ENCODE data around the gene CDH5. TPM values are rescaled to one million over a fixed set of nuclear protein-coding genes. Genes with fewer than 3 reads are reported as not detected.

CDH5 gene
- total and polyA plus RNA-seq, 2 of the 4 experiments (the other 2 are of a cell fraction), result not detected

DNA sequence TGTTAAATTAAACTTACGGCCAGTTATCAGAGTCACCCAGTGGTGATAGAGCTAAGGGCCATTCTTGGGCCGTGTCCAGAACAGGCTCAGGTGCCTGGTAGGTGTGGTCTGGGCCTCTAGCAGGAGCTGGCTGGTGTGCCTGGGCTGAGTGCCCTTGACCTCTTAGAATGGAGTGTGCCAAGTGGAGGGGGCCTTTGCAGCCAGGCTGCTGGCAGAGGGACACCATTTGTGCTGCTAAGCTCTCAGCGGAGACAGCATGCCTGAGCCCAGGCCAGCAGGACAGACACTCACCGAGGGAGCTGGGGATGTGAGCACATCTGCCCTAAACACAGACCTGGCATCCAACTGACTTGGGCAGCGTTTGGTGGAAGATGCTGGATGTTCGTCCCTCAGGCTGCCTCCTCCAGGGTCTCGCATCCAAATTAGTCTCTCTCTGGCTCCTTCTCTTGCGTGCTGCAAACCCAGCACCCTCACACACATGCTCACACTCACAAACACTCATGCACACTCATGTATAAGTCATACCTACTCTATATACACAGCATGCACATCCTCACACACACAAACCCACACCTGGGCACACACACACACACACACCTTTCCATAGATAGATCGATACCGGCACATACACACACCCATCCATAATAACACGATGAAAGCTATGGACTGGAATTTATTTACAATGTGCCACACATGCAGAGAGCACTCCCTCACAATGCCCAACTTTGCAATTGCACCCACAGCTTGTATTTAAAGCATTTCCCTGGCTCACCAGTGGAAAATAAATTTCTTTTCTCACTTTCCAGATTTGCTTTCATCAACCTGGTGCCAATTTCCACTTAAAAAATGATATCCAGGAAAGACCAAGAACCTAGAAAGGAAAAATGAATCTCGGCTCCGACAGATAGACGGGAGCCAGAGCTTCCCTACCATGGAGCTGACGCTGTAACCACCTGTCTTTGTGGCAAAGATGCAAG is 33.6 kb upstream of the CDH5 start:
- dilution Hi-C loops (cut with HindIII; ENCODE audit: low sequenced_read_pairs, unreplicated experiment) (no loop called here), in situ Hi-C loops (cut with MboI; ENCODE audit: low sequenced_read_pairs) (no loop called here), intact Hi-C loops (cut with micrococcal nuclease) (no loop called here)
- Histone ChIP-seq H3K27ac (ENCODE audit: insufficient read depth, low read length) (no peak overlapping the region), H3K4me2 (ENCODE audit: low read depth, low read length) (no peak overlapping the region), H4K5ac (ENCODE audit: low read depth, low read length) (no peak overlapping the region), H3K9me1 (ENCODE audit: insufficient read depth, low read length) (no peaks in the 10 kb centered on the region), H3K23ac (ENCODE audit: low read depth, low read length) (no peak overlapping the region), H2BK15ac (ENCODE audit: low read depth, low read length) (no peak overlapping the region), H3K4me3 (ENCODE audit: insufficient read depth, low read depth, low read length) (no peak overlapping the region), H3K79me1 (ENCODE audit: low read depth in 1 of 2, low read length in 2 of 2) (no peaks in the 10 kb centered on the region), H3K36me3 (ENCODE audit: control insufficient read depth, insufficient read depth, low read length) (no peaks in the 10 kb centered on the region), H2AK5ac (ENCODE audit: low read depth, low read length) (no peak overlapping the region), H4K8ac (ENCODE audit: low read depth in 2 of 2, low read length in 2 of 2) (no peak overlapping the region), H4K91ac (ENCODE audit: insufficient read depth, low read depth, low read length) (no peak overlapping the region), H2BK5ac (ENCODE audit: low read depth, low read length, poor library complexity, severe bottlenecking) (no peak overlapping the region), H3K9ac (ENCODE audit: low read depth, low read length) (no peak overlapping the region), H3K56ac (ENCODE audit: extremely low read depth, insufficient read depth, low read length) (no peak overlapping the region), H3K14ac (replicated peaks; ENCODE audit: low read depth, low read length) (no peak overlapping the region), H3K27me3 (ENCODE audit: control insufficient read depth, insufficient read depth, low read length) (peaks cover 35% of the 10 kb centered on the region), H2AK9ac (replicated peaks; ENCODE audit: low read depth, low read length, poor library complexity) (no peak overlapping the region), H2BK20ac (ENCODE audit: low read depth, low read length) (no peak overlapping the region), H2AFZ (replicated peaks; ENCODE audit: low read length, poor library complexity) (no peak overlapping the region), H3K4me1 (ENCODE audit: control insufficient read depth, insufficient read depth, low read length) (peaks cover 4% of the 10 kb centered on the region; the same call in 1 of the 2 replicates), H4K20me1 (ENCODE audit: insufficient read depth, low read length) (no peaks in the 10 kb centered on the region), H2BK120ac (ENCODE audit: low read depth, low read length) (no peak overlapping the region), H3K18ac (ENCODE audit: low read depth, low read length) (no peak overlapping the region), H3K4ac (ENCODE audit: low read depth, low read length) (no peak overlapping the region), H3K9me3 (ENCODE audit: control insufficient read depth, insufficient read depth, low read length) (peaks cover 13% of the 10 kb centered on the region)
- ChIA-PET CTCF (interaction anchor here (0.5 to 1.4 kb wide), 2 partner anchors 8 to 10 kb away, joined by 4 to 5 read pairs; no protein-coding TSS in a partner anchor), POLR2A (ENCODE audit: unreplicated experiment) (no interaction called here)
- 56% methylated on average over 6 of the region's 15 CpGs; no CpG with 5 or more reads in 1 of the 2 experiments for WGBS, 2 experiments (ENCODE audit: extremely low coverage in 2 of 2, insufficient read length in 1 of 2)
- TF ChIP-seq USF2 (IDR thresholded peaks at IDR 0.05; ENCODE audit: low read depth, low read length) (no peak), FOS (IDR thresholded peaks at IDR 0.05; ENCODE audit: low read depth, low read length) (no peak), MXI1 (IDR thresholded peaks at IDR 0.05; ENCODE audit: borderline replicate concordance, low read depth, low read length) (no peak), BHLHE40 (IDR thresholded peaks at IDR 0.05; ENCODE audit: low read depth, low read length) (no peak), NFE2L2 (IDR thresholded peaks at IDR 0.05; ENCODE audit: low read depth, low read length) (no peak), RAD21 (IDR thresholded peaks at IDR 0.05; ENCODE audit: low read length) (no peak), MAZ (IDR thresholded peaks at IDR 0.05; ENCODE audit: borderline replicate concordance, low read depth, low read length) (no peak), CHD1 (IDR thresholded peaks at IDR 0.05; ENCODE audit: low read depth, low read length) (no peak), RCOR1 (IDR thresholded peaks at IDR 0.05; ENCODE audit: insufficient replicate concordance, low read length) (no peak), CEBPB (IDR thresholded peaks at IDR 0.05; ENCODE audit: low read depth, low read length) (no peak), POLR2A (IDR thresholded peaks at IDR 0.05; ENCODE audit: low read depth, low read length) (no peak), SMC3 (IDR thresholded peaks at IDR 0.05; ENCODE audit: low read depth, low read length) (no peak)
- ATAC-seq (ENCODE audit: low read depth) (no peak), DNase-seq (no peak)
- BruUV-seq (replicated peaks), result no TSS peak

All from IMR-90 (cell line).